NCI-H2029 treated with DMSO at 0.1 percent for 48 hours (cell line): ENCODE measurements around the gene NR0B1.

Source experiments
- DNase-seq: peaks from one replicate; lab custom pipeline; 2025; lab: John Stamatoyannopoulos, UW

NR0B1 gene

GRCh38 chrX:30262763-30263162, 46.4 kb downstream of the NR0B1 start:
- DNase-seq = no peak

- no peak for DNase-seq
Observed at GRCh38 chrX:30261012-30261411, 48.2 kb downstream of the NR0B1 start.

- no peak for DNase-seq
Observed at GRCh38 chrX:30259927-30260326, 49.3 kb downstream of the NR0B1 start.
